IPS-20b (cell line): ENCODE measurements around the gene PTPRM.

Experiments
- H3K27ac ChIP-seq: one replicate; pipeline ENCODE4 v1.5.1; 2013; ENCODE audit warnings: low read length
- H3K27me3 ChIP-seq: 2 replicates; pipeline ENCODE4 v1.6.1; 2013; ENCODE audit warnings: mild to moderate bottlenecking, low read length, inconsistent platforms; ENCODE audit not compliant: insufficient read depth
- H3K36me3 ChIP-seq: 2 replicates; pipeline ENCODE4 v1.6.1; 2013; ENCODE audit warnings: low read depth, mild to moderate bottlenecking, inconsistent platforms, low read length, moderate library complexity; ENCODE audit not compliant: insufficient read depth
- H3K4me1 ChIP-seq: 2 replicates; pipeline ENCODE4 v1.6.1; 2013; ENCODE audit warnings: mild to moderate bottlenecking, control low read depth, inconsistent platforms, low read length, moderate library complexity; ENCODE audit not compliant: insufficient read depth
- H3K4me3 ChIP-seq: 2 replicates; pipeline ENCODE4 v1.5.1; 2013; ENCODE audit warnings: mild to moderate bottlenecking, low read length, inconsistent platforms
- H3K9ac ChIP-seq: 2 replicates; pipeline ENCODE4 v1.6.1; 2013; ENCODE audit warnings: low read depth, mild to moderate bottlenecking, inconsistent platforms, low read length, moderate library complexity
- H3K9me3 ChIP-seq: 2 replicates; pipeline ENCODE4 v1.6.1; 2013; ENCODE audit warnings: mild to moderate bottlenecking, low read depth, low read length, inconsistent platforms; ENCODE audit not compliant: insufficient read depth

Gene PTPRM

DNA sequence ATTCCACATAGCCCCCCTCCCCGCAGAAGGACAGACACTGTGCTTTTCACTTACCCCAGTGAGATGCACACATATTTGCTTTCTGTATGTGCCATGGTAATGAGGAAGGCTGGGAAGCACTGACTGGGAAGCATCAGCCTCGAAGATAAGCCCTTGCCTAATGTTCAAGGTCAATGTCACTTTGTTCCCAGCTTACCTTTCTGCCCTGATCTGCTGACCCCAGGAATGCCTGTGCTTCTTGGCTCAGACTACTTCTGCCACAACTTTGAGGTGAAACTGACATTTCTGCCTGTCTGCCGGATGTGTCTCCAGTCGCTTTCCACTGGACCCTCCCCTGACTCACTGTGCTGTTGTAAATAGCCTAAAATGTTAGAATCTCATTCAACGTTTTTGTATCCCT, 183.8 kb downstream of the PTPRM start:
- Histone ChIP-seq H3K9ac (no peak overlapping the region), H3K27ac (no peak overlapping the region), H3K27me3 (no peaks in the 10 kb centered on the region), H3K4me1 (peaks cover 17% of the 10 kb centered on the region; the same call in 1 of the 2 replicates), H3K9me3 (peaks cover 1% of the 10 kb centered on the region; the same call in 1 of the 2 replicates), H3K4me3 (no peak overlapping the region), H3K36me3 (no peaks in the 10 kb centered on the region)

DNA sequence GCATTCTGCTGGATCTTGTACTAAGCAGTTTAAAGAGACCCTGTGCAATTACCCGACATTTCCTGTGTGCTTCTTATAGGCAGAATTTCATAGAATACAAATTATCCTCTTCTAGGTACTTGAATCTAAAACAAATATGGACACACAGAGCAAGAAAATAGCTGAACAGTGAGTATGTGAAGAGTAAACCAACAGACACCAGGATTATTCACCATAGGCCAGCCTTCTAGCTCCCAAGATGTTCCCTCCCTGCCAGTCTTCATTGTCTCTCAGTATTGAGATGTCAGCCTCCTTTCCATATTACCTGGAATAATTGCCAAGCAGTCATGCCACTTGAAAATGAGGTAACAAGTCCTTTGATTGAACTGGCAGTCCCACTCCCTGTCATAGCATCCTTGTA, 187.1 kb downstream of the PTPRM start:
- Histone ChIP-seq H3K9me3 (no peaks in the 10 kb centered on the region), H3K36me3 (no peaks in the 10 kb centered on the region), H3K27me3 (no peaks in the 10 kb centered on the region), H3K4me1 (peaks cover 11% of the 10 kb centered on the region; the same call in 1 of the 2 replicates), H3K9ac (no peak overlapping the region), H3K4me3 (no peak overlapping the region), H3K27ac (no peak overlapping the region)

DNA sequence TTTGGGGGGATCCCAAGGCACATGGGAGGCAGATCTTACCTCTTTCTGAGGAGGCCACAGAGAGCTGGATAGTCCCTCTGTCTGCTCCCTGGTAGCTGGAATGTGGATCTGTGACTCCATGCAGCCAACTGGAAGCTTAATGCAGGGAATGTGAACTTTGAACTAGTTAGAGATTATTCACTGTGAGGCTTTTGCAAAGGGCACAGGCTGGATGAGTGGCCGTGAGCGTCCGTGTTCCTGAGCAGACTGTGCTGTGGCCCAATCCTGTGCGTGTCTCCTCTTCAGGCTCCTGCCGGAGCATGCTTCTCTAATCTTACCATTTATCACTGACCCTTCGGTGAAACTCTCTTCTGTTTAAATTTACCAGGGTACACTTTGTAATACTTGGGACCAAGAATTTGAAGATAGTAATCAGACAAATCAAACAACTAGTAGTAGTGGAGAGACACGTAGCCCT, 187.6 kb downstream of the PTPRM start:
- H3K4me3 ChIP-seq = no peak overlapping the region
- H3K9me3 ChIP-seq = no peaks in the 10 kb centered on the region
- no peaks in the 10 kb centered on the region for H3K27me3 ChIP-seq
- no peaks in the 10 kb centered on the region for H3K36me3 ChIP-seq
- H3K4me1 ChIP-seq = peaks cover 8% of the 10 kb centered on the region; the same call in 1 of the 2 replicates
- no peak overlapping the region for H3K9ac ChIP-seq
- H3K27ac ChIP-seq = no peak overlapping the region

DNA sequence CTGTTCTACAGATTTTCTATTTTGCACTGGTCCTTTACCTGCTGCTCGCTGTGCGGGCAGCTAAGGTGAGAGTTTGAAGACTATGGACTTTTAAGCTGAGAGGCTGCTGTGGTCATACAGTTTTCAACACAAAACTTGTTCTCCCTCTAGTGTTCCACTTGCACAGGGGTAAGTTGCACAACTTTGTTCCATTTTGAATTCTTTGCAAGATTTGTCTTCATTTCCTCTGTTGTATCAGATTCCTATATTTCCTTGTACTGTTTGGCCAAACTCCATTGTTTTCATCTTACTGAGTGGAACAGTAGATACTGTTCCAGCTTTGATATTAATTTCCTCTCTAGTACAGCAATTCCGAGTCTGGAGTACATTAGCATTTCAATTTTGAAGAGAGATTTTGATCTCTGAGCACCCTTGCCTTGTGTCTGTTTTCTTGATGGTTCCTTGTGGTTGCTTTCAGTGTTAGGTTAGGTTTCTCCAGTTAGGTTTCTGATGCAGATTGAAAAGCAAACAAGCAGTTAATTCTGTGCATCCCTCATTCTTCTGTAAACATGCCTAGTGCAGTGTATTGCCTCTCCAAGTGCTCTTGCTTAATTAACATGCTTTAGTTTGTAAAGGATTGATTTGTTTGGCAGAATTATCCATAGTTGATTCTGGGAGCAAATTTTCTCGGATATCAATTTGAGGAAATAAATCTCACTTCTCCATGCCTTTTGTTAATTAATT, 188.8 kb downstream of the PTPRM start:
- no peaks in the 10 kb centered on the region for H3K36me3 ChIP-seq
- H3K4me3 ChIP-seq = no peak overlapping the region
- H3K27ac ChIP-seq = no peak overlapping the region
- H3K9ac ChIP-seq = no peak overlapping the region
- no peaks in the 10 kb centered on the region for H3K4me1 ChIP-seq
- no peaks in the 10 kb centered on the region for H3K27me3 ChIP-seq
- H3K9me3 ChIP-seq = no peaks in the 10 kb centered on the region

DNA sequence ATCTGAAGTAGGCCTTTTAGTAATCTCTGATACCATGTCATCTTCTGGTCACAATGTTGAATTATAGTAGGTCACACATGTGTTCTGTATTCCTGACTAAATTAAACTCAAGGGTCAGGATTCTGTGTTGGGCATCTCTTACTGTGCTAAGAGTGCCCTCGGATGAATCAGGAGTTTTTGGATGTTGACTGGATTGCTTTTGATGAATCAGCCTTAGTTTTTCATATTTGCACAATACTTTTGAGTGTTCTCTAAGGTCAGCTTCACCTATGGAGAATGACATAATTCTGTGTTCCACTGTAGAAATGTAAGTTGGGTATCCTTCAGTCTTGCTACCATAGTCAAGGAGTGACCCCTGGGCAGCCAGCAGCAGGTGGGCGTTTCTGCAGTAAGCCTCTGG, 190.1 kb downstream of the PTPRM start:
- Histone ChIP-seq H3K36me3 (no peaks in the 10 kb centered on the region), H3K9ac (no peak overlapping the region), H3K27ac (no peak overlapping the region), H3K4me3 (no peak overlapping the region), H3K9me3 (no peaks in the 10 kb centered on the region), H3K27me3 (no peaks in the 10 kb centered on the region), H3K4me1 (no peaks in the 10 kb centered on the region)

DNA sequence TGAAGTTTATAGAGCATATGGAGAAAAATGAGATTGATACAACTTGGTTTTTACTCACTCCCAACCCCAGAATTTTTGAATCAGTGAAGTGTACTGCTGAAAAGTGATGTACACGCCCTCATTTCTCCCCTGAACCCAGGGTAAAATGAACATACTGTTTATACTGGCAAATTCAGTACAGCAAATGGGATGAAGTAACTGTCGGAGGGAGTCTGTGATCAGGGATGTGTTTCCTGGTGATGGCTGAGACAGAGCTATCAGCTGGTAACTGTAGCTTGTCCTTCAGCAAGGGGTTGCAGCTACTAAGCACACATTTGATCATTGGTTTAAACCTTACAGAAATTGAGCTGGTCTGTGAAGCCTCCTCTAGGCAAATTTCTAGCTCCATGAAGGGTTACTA, 191.6 kb downstream of the PTPRM start:
- H3K4me1 ChIP-seq = no peaks in the 10 kb centered on the region
- H3K9me3 ChIP-seq = no peaks in the 10 kb centered on the region
- H3K36me3 ChIP-seq = no peaks in the 10 kb centered on the region
- H3K4me3 ChIP-seq = no peak overlapping the region
- no peaks in the 10 kb centered on the region for H3K27me3 ChIP-seq
- no peak overlapping the region for H3K9ac ChIP-seq
- no peak overlapping the region for H3K27ac ChIP-seq

DNA sequence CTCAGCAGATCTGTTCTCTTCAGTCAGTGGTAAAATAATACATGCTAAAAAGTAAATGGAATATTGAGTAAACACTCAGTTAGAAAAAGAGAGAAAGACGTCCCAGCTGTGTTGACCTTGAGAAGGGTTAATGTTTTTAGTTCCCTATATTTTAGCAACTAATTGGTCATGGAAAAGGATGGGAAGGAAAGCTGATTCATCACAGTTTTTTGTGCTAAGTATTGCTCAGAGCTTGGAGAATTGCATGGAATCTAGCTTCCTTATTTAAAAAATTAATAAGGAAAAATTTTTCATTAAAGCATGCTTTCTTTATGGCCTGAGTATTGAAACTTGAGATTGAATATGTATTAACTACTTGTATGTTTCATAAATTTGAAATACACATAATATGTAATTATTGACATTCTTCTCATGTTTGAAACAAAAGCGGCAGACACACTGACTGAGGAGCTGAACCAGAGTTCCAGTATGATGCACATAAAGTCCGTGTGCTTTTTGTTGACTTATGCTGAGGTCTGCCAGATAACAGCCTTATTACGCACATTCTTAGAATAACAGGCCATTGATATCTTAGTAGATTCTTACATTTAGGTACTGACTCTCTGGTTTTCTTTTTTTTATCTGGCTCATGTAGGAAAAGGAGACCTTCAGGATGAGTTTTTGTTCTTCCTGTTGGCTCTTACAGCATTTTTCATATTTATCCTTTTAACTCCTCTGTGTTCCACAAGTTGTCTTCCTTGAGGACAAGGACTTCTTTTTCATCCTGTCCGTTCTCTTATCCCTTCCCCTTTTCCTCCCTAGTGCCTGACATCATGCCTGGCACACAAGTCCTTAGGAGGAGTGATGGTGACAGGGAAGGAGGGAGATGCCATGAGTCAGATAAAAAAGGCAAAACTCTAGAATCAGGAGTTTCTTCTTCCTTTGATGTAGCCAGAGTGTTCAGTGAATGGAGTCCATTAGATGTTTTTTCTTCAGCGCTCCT, 194.1 kb downstream of the PTPRM start:
- Histone ChIP-seq H3K9me3 (no peaks in the 10 kb centered on the region), H3K4me3 (no peak overlapping the region), H3K36me3 (no peaks in the 10 kb centered on the region), H3K9ac (no peak overlapping the region), H3K4me1 (peaks cover 11% of the 10 kb centered on the region), H3K27me3 (no peaks in the 10 kb centered on the region), H3K27ac (no peak overlapping the region)

DNA sequence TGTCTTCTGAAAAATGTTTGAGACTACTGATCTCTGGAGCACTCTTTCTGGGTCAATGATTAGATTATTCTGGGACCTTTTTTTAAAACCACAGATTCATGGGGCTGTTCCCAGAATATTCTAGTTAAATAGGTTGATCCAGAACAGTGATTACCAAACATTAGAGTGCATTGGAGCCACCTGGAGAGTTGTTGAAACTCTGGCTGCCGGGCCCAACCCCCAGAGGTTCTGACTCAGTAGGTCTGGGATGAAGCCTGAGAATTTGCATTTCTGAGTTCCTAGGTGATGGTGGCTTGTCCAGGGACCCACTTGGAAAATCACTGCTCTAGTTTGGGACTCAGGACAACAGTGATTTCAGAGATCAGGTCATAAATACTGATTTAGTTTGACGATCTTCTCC, 197.3 kb downstream of the PTPRM start:
- Histone ChIP-seq H3K27ac (no peak overlapping the region), H3K4me1 (peaks cover 12% of the 10 kb centered on the region), H3K4me3 (no peak overlapping the region), H3K27me3 (no peaks in the 10 kb centered on the region), H3K9ac (no peak overlapping the region), H3K36me3 (no peaks in the 10 kb centered on the region), H3K9me3 (no peaks in the 10 kb centered on the region)

DNA sequence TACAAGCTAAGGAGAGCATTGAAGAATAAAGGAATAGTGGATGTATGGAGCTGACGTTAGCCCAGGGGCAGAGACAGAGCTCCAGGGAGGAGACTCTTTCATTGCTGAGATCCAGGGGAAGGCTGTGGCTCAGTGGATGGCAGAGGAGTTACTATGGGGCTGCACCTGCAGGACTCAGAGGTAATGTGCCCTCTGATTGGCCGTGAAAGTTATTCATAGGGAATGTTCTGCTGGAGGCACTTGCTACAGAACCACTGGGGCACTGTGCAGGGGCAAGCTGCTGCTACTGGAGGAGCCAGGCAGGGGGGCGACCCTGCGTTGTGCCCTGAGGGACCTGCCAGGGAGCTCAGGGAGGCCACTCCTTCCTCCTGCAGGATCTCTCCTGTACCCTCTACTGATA, 199.2 kb downstream of the PTPRM start:
- no peak overlapping the region for H3K9ac ChIP-seq
- H3K27ac ChIP-seq = no peak overlapping the region
- no peaks in the 10 kb centered on the region for H3K36me3 ChIP-seq
- H3K27me3 ChIP-seq = no peaks in the 10 kb centered on the region
- no peak overlapping the region for H3K4me3 ChIP-seq
- H3K9me3 ChIP-seq = no peaks in the 10 kb centered on the region
- peaks cover 12% of the 10 kb centered on the region for H3K4me1 ChIP-seq

DNA sequence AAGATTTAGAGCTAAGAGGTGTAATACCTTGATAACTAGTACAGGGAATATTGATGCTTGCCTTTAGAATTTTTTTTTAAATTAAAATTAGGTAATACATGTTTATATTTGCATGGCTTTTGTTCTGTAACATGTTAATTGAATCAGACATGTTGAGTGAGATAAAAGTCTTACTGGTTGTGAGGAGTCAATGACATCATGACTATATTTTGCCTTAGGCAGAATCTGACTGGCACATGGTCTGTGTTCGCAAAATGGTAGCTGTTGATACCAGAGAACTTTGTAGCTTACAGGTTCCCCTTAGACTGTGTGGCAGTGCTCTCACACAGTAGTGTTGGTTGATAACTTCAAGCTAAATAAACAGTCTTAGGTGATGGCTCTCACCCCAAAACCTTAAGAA, 199.7 kb downstream of the PTPRM start:
- Histone ChIP-seq H3K9ac (no peak overlapping the region), H3K27ac (no peak overlapping the region), H3K4me1 (peaks cover 12% of the 10 kb centered on the region), H3K36me3 (no peaks in the 10 kb centered on the region), H3K4me3 (no peak overlapping the region), H3K9me3 (no peaks in the 10 kb centered on the region), H3K27me3 (no peaks in the 10 kb centered on the region)

DNA sequence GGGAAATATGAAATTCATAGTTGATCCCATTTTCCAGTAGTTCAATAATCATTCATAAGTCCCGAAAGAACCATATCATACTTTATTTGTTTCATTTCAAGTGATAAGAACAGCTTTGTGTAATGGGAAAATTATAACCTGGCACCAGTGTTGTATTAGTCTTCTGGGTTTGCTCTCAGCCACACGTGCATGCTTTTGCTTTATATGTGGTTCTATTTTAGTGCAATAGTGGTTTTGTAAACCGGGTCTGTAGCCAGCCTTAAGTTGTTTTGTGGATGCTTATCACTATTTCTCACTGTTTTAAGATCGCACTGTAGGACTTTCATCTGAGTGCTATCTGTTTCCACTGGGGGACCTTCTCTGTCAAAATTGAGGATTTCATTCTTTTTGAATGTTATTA, 203.8 kb downstream of the PTPRM start:
- Histone ChIP-seq H3K36me3 (no peaks in the 10 kb centered on the region), H3K9me3 (no peaks in the 10 kb centered on the region), H3K9ac (no peak overlapping the region), H3K4me1 (peaks cover 4% of the 10 kb centered on the region), H3K4me3 (no peak overlapping the region), H3K27ac (no peak overlapping the region), H3K27me3 (no peaks in the 10 kb centered on the region)

DNA sequence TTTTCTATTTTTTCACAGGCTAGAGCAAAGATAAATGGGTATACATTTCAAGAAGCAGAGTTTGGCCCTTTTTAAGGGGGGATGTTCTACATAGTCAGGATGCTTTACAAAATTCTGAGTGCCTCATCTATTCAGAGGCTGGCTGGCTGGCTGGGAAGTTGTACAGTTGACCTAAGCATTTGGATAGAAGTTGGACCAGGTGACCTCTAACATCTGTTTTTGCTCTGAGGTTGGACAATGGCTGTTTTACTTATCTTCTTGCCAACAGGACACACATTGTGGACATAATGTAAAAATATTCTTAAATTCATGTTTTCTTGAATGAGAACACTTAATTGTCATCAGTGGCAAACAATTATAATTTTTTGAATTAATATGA, 205.4 kb downstream of the PTPRM start:
- Histone ChIP-seq H3K9ac (no peak overlapping the region), H3K36me3 (no peaks in the 10 kb centered on the region), H3K4me3 (no peak overlapping the region), H3K27me3 (no peaks in the 10 kb centered on the region), H3K9me3 (no peaks in the 10 kb centered on the region), H3K27ac (no peak overlapping the region), H3K4me1 (no peaks in the 10 kb centered on the region)
